Colonic mucosa (tissue), 4 donors: ENCODE data around the gene TCF7L2. TPM values are rescaled to one million over a fixed set of nuclear protein-coding genes. Genes with fewer than 3 reads are reported as not detected.

ENCODE experiments used
- DNase-seq: peaks from one replicate; pipeline ENCODE4 v3.0.0-alpha.2; 2020
- H3K27ac ChIP-seq: fragments of 200-600 bp; one replicate; pipeline ENCODE4 v1.8.0; 2021
- H3K27me3 ChIP-seq: fragments of 200-600 bp; one replicate; pipeline ENCODE4 v1.8.0; 2021
- H3K36me3 ChIP-seq: fragments of 200-600 bp; one replicate; pipeline ENCODE4 v1.8.0; 2021
- H3K4me1 ChIP-seq: fragments of 200-600 bp; one replicate; pipeline ENCODE4 v1.8.0; 2021; ENCODE audit warnings: mild to moderate bottlenecking
- H3K4me3 ChIP-seq: fragments of 200-600 bp; one replicate; pipeline ENCODE4 v1.8.0; 2021
- H3K9ac ChIP-seq, 2 donors: one replicate each; pipeline ENCODE4 v1.7.0; 2013; ENCODE audit warnings: control low read depth in 2 of 2, low read depth in 2 of 2, low read length in 2 of 2
- H3K9me3 ChIP-seq: fragments of 200-600 bp; one replicate; pipeline ENCODE4 v1.8.0; 2021
- CTCF ChIP-seq: fragments of 200-600 bp; IDR thresholded peaks from one replicate; pipeline ENCODE4 v1.8.0; 2022; ENCODE audit warnings: antibody characterized with exemption, mild to moderate bottlenecking
- intact Hi-C: fragments of 100-400 bp; cut with DNase I; formaldehyde crosslinking; loops from one replicate; pipeline ENCODE4 v1.14.1; 2022
- total RNA-seq, 2 donors: library from RNA; stranded (reverse); fragmentation: NEBNext Ultra II Directional in 1 of 2; extraction: Animal tissue kit (Norgen Biotek cat#: 25700) in 1 of 2; gene quantifications; one replicate each; pipeline ENCODE4 v1.2.1, GENCODE V29; 2021
- donor health status: healthy.
- donor health status: DM: no; HTN: no; CAD: no.
- donor health status: DM: no; HTN: no; CAD: no.

The TCF7L2 gene
- total RNA-seq, 2 donors from 2014 or later, result 65.1 to 98.9 TPM

DNA sequence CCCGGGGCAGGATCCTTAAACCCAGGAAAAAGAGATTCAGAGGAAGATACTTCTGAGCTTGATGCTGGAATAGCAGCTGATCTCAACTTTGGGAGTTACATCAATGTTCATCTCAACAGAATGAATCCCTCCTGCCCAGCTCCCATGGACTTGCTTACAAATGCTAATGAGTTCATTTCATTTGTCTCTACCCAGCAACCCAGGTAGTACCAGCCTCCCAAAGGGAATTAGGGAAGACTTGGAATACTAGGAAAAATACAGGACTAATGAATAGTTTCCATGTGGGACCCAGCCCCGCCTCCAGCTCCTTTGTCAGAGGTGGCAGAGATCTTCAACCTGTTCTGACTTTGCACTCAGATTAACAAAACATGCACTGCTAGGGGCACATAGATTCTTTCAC, 22.1 kb upstream of the TCF7L2 start:
- DNase-seq, result no peak
- Histone ChIP-seq H3K9ac (no peak overlapping the region), H3K27ac (no peak overlapping the region), H3K9me3 (no peaks in the 10 kb centered on the region), H3K27me3 (no peaks in the 10 kb centered on the region), H3K4me1 (no peaks in the 10 kb centered on the region), H3K4me3 (no peak overlapping the region), H3K36me3 (no peaks in the 10 kb centered on the region)
- intact Hi-C loops, result no loop called here
- no peak for TF ChIP-seq CTCF

GRCh38 chr10:112932658-112933057, 17.4 kb upstream of the TCF7L2 start:
- intact Hi-C loops, result no loop called here
- H3K9me3 ChIP-seq, result no peaks in the 10 kb centered on the region
- no peaks in the 10 kb centered on the region for H3K36me3 ChIP-seq
- DNase-seq, result no peak
- no peak for TF ChIP-seq CTCF
- no peaks in the 10 kb centered on the region for H3K4me1 ChIP-seq
- no peak overlapping the region for H3K27ac ChIP-seq
- H3K4me3 ChIP-seq, result no peak overlapping the region
- no peak overlapping the region for H3K9ac ChIP-seq
- H3K27me3 ChIP-seq, result no peaks in the 10 kb centered on the region

DNA sequence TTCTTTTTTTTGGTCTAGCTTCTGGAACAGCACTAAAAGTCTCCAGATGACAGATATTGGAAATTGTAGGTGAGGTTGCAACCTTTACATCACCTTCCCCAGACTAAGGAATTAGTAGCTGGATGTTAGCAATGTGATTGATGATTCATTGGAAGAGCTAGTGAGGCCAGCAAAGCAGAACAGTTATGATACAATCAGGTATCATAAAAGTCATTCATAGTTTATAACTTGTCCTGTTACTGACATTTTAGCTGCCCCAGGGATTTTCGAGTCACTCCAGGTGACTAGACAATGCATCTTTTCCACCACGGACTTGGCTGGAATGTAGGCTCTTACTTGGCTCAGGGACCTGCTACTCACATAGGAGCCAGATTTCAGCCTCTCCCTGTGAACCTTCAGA, 15.9 kb upstream of the TCF7L2 start:
- intact Hi-C loops, result no loop called here
- DNase-seq, result no peak
- Histone ChIP-seq H3K36me3 (no peaks in the 10 kb centered on the region), H3K27me3 (no peaks in the 10 kb centered on the region), H3K9me3 (no peaks in the 10 kb centered on the region), H3K4me1 (no peaks in the 10 kb centered on the region), H3K27ac (no peak overlapping the region), H3K4me3 (no peak overlapping the region), H3K9ac (no peak overlapping the region)
- TF ChIP-seq CTCF, result no peak

GRCh38 chr10:112938808-112939482, 11.1 kb upstream of the TCF7L2 start:
- H3K9me3 ChIP-seq, result no peaks in the 10 kb centered on the region
- TF ChIP-seq CTCF, result no peak
- H3K27ac ChIP-seq, result no peak overlapping the region
- no peaks in the 10 kb centered on the region for H3K27me3 ChIP-seq
- H3K9ac ChIP-seq, result no peak overlapping the region
- no peak overlapping the region for H3K4me3 ChIP-seq
- H3K36me3 ChIP-seq, result no peaks in the 10 kb centered on the region
- no peaks in the 10 kb centered on the region for H3K4me1 ChIP-seq
- intact Hi-C loops, result no loop called here
- DNase-seq, result peak; percentile 16

- TF ChIP-seq CTCF, result no peak
- peak; percentile 43 for DNase-seq
Measured at GRCh38 chr10:112945811-112946210, 4.2 kb upstream of the TCF7L2 start.

More at GRCh38 chr10:112945811-112946210, 4.2 kb upstream of the TCF7L2 start:
- Histone ChIP-seq H3K27ac (peak overlapping the region; percentile 60), H3K36me3 (no peaks in the 10 kb centered on the region), H3K9ac (peak overlapping the region in 1 of 2 donors; percentile 30), H3K4me3 (no peak overlapping the region), H3K27me3 (no peaks in the 10 kb centered on the region), H3K4me1 (peaks cover 6% of the 10 kb centered on the region), H3K9me3 (no peaks in the 10 kb centered on the region)
- intact Hi-C loops, result no loop called here
